HepG2 (cell line): ENCODE data around the gene SLC25A10. TPM values are rescaled to one million over a fixed set of nuclear protein-coding genes. Genes with fewer than 3 reads are reported as not detected.

Experiments
- CC2D1A ChIP-seq: sonication (generic); formaldehyde crosslinking; IDR thresholded peaks from 2 replicates; pipeline ENCODE4 v1.8.1; 2023; ENCODE audit warnings: mild to moderate bottlenecking, missing genetic modification reagents
- FLYWCH1 ChIP-seq: sonication (generic); formaldehyde crosslinking; IDR thresholded peaks from 2 replicates; pipeline ENCODE4 v1.8.1; 2023; ENCODE audit warnings: mild to moderate bottlenecking, missing genetic modification reagents
- FOXP1 ChIP-seq, 2 experiments: fragments of 450-650 bp in 1 of 2; IDR thresholded peaks; 2 replicates each; pipeline ENCODE4 v1.6.1; 2017 to 2018; ENCODE audit warnings: antibody characterized with exemption in 1 of 2
- IKZF4 ChIP-seq: sonication (generic); formaldehyde crosslinking; IDR thresholded peaks from 2 replicates; pipeline ENCODE4 v1.5.1; 2020; ENCODE audit warnings: borderline replicate concordance, mild to moderate bottlenecking, low read depth, missing genetic modification reagents; ENCODE audit errors: not compliant biosample characterization
- RFX5 ChIP-seq: IDR thresholded peaks from 2 replicates; pipeline ENCODE4 v1.6.1; 2011; ENCODE audit warnings: low read depth, low read length, improper control_type of control experiment
- SIN3A ChIP-seq: IDR thresholded peaks from 2 replicates; pipeline ENCODE4 v1.6.1; 2011; ENCODE audit warnings: low read depth, mild to moderate bottlenecking, control low read depth, low read length, borderline replicate concordance
- SIX4 ChIP-seq: sonication (generic); formaldehyde crosslinking; IDR thresholded peaks from 2 replicates; pipeline ENCODE4 v1.4.0; 2020; ENCODE audit warnings: missing genetic modification reagents
- XRCC5 ChIP-seq: fragments of 200-400 bp; formaldehyde crosslinking; optimal IDR thresholded peaks from 2 replicates; pipeline ENCODE3; 2017; ENCODE audit warnings: mild to moderate bottlenecking, low read length
- ZBTB1 ChIP-seq: sonication (generic); formaldehyde crosslinking; IDR thresholded peaks from 2 replicates; pipeline ENCODE4 v1.4.0; 2020; ENCODE audit warnings: missing genetic modification reagents, borderline replicate concordance
- ZMAT5 ChIP-seq: sonication (generic); formaldehyde crosslinking; IDR thresholded peaks from 2 replicates; pipeline ENCODE4 v1.5.0; 2020; ENCODE audit warnings: mild to moderate bottlenecking, low read depth, missing genetic modification reagents, borderline replicate concordance
- ZNF142 ChIP-seq: sonication (generic); formaldehyde crosslinking; IDR thresholded peaks from 2 replicates; pipeline ENCODE4 v1.4.0; 2020; ENCODE audit warnings: missing genetic modification reagents
- ZNF225 ChIP-seq: sonication (generic); formaldehyde crosslinking; IDR thresholded peaks from 2 replicates; pipeline ENCODE4 v1.4.0; 2020; ENCODE audit warnings: mild to moderate bottlenecking, missing genetic modification reagents
- ZNF737 ChIP-seq: sonication (generic); formaldehyde crosslinking; IDR thresholded peaks from 2 replicates; pipeline ENCODE4 v1.5.0; 2020; ENCODE audit warnings: missing genetic modification reagents, mild to moderate bottlenecking, borderline replicate concordance
- ZNF781 ChIP-seq: sonication (generic); formaldehyde crosslinking; IDR thresholded peaks from 2 replicates; pipeline ENCODE4 v1.5.1; 2020; ENCODE audit warnings: borderline replicate concordance, mild to moderate bottlenecking, missing genetic modification reagents; ENCODE audit errors: not compliant biosample characterization
- polyA plus RNA-seq, 8 experiments: library from polyadenylated mRNA; depleted of rRNA in 3 of 8; stranded (reverse) in 7 of 8; unstranded in 1 of 8; fragments of >200 nt; fragmentation: Illumina TruSeq in 4 of 8; extraction: Trizol in 4 of 8; gene quantifications; 2 replicates each; pipeline versions ENCODE4 v1.2.1 to v1.2.3, GENCODE V29; 2011 to 2016; ENCODE audit warnings: low read depth in 4 of 8, missing spikeins in 1 of 8, mixed read lengths in 1 of 8; ENCODE audit not compliant: insufficient read depth in 1 of 8
- total RNA-seq, 5 experiments: library from RNA; depleted of rRNA; stranded (reverse); fragments of >200 nt; fragmentation: Illumina TruSeq; extraction: Trizol; gene quantifications; 2 replicates each; pipeline ENCODE4 v1.2.3, GENCODE V29; 2016; ENCODE audit warnings: low read depth in 1 of 5
- TF ChIP-seq, protein P1 (sequence below): sonication (generic); formaldehyde crosslinking; IDR thresholded peaks from 2 replicates; pipeline ENCODE4 v1.4.0; 2020; ENCODE audit warnings: missing genetic modification reagents, borderline replicate concordance

SLC25A10 gene
- total and polyA plus RNA-seq, 2 of the 13 experiments (the other 11 are each of a cell fraction or from before 2014, with no cell fraction given): 46.5 to 140 TPM

DNA sequence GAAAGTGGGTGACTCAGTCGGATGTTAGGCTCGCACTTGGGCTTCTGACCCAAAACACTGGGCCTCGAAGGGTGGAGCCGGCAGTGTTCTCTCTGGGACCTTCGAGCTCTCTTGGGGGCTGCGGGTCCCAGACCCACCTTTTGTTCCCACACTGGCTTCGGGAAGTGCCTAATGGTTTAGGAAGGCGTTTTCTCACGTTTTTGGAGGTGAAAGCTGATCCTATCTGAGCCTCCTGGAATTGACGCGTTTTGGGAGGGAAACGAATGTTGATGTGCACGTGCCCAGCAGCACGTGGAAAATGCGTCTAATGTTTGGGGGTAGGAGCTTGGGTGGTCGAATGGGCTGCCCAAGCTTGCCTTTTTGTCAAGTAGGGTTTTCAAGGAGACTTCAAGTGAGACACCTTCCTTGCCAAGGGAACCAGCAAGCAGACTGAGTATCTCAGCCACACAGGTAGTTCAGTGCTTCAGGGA lies 27.6 kb upstream of the SLC25A10 start (continued):
- TF ChIP-seq, protein P1, sequence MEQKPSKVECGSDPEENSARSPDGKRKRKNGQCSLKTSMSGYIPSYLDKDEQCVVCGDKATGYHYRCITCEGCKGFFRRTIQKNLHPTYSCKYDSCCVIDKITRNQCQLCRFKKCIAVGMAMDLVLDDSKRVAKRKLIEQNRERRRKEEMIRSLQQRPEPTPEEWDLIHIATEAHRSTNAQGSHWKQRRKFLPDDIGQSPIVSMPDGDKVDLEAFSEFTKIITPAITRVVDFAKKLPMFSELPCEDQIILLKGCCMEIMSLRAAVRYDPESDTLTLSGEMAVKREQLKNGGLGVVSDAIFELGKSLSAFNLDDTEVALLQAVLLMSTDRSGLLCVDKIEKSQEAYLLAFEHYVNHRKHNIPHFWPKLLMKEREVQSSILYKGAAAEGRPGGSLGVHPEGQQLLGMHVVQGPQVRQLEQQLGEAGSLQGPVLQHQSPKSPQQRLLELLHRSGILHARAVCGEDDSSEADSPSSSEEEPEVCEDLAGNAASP (CRISPR knock-in tag): no peak
- TF ChIP-seq ZMAT5 (CRISPR knock-in tag): no peak
- no peak for TF ChIP-seq SIN3A
- TF ChIP-seq XRCC5: no peak
- peak; percentile 13 for TF ChIP-seq ZNF142 (CRISPR knock-in tag)
- no peak for TF ChIP-seq CC2D1A (CRISPR knock-in tag)
- TF ChIP-seq RFX5: no peak
- TF ChIP-seq IKZF4 (CRISPR knock-in tag): no peak
- TF ChIP-seq FOXP1 (IDR thresholded peaks at IDR 0.05): no peak
- no peak for TF ChIP-seq FOXP1 (CRISPR knock-in tag; IDR thresholded peaks at IDR 0.05)
- no peak for TF ChIP-seq ZNF225 (CRISPR knock-in tag)
- TF ChIP-seq ZNF781 (CRISPR knock-in tag): peak; percentile 21
- no peak for TF ChIP-seq ZBTB1 (CRISPR knock-in tag)
- TF ChIP-seq FLYWCH1: no peak
- TF ChIP-seq SIX4 (CRISPR knock-in tag): no peak
- 0 out of 2 replicates have a peak, but pooled peaks have one; percentile 16 for TF ChIP-seq ZNF737
